ENCODE data around the gene DMKN. TPM values are rescaled to one million over a fixed set of nuclear protein-coding genes. Genes with fewer than 3 reads are reported as not detected.

DMKN gene
- total and polyA plus RNA-seq, 2 of the 4 experiments (the other 2 are of a cell fraction) = 0.36 to 2.4 TPM

- Histone ChIP-seq H3K4ac (ENCODE audit: low read depth, low read length) (no peak overlapping the region), H2BK120ac (ENCODE audit: low read depth, low read length) (no peak overlapping the region), H2BK15ac (ENCODE audit: low read depth, low read length) (no peak overlapping the region), H3K14ac (replicated peaks; ENCODE audit: low read depth, low read length) (no peak overlapping the region), H3K9me1 (ENCODE audit: insufficient read depth, low read length) (peaks cover 9% of the 10 kb centered on the region; the same call in 1 of the 2 replicates), H3K27ac (ENCODE audit: insufficient read depth, low read length) (no peak overlapping the region), H3K9ac (ENCODE audit: low read depth, low read length) (no peak overlapping the region), H2BK5ac (ENCODE audit: low read depth, low read length, poor library complexity, severe bottlenecking) (no peak overlapping the region), H2BK20ac (ENCODE audit: low read depth, low read length) (no peak overlapping the region), H4K20me1 (ENCODE audit: insufficient read depth, low read length) (no peaks in the 10 kb centered on the region), H3K4me3 (ENCODE audit: insufficient read depth, low read depth, low read length) (no peak overlapping the region), H2AK9ac (replicated peaks; ENCODE audit: low read depth, low read length, poor library complexity) (no peak overlapping the region), H4K91ac (ENCODE audit: insufficient read depth, low read depth, low read length) (no peak overlapping the region), H2AFZ (replicated peaks; ENCODE audit: low read length, poor library complexity) (no peak overlapping the region), H3K23ac (ENCODE audit: low read depth, low read length) (no peak overlapping the region), H3K27me3 (ENCODE audit: control insufficient read depth, insufficient read depth, low read length) (no peaks in the 10 kb centered on the region), H3K18ac (ENCODE audit: low read depth, low read length) (no peak overlapping the region), H3K4me2 (ENCODE audit: low read depth, low read length) (no peak overlapping the region), H3K9me3 (ENCODE audit: control insufficient read depth, insufficient read depth, low read length) (no peaks in the 10 kb centered on the region), H4K8ac (ENCODE audit: low read depth in 2 of 2, low read length in 2 of 2) (no peak overlapping the region), H3K79me1 (ENCODE audit: low read depth in 1 of 2, low read length in 2 of 2) (peaks cover 15 to 25% of the 10 kb centered on the region in 2 experiments), H3K4me1 (ENCODE audit: control insufficient read depth, insufficient read depth, low read length) (peaks cover 5% of the 10 kb centered on the region), H2AK5ac (ENCODE audit: low read depth, low read length) (no peak overlapping the region), H4K5ac (ENCODE audit: low read depth, low read length) (no peak overlapping the region), H3K56ac (ENCODE audit: extremely low read depth, insufficient read depth, low read length) (no peak overlapping the region), H3K36me3 (ENCODE audit: control insufficient read depth, insufficient read depth, low read length) (peaks cover 2% of the 10 kb centered on the region; the same call in 1 of the 2 replicates)
- POLR2A ChIA-PET (ENCODE audit: unreplicated experiment) = no interaction called here
- DNase-seq (no peak), ATAC-seq (ENCODE audit: low read depth) (no peak)
- 93% methylated on average over 3 of the region's 7 CpGs; no CpG with 5 or more reads in 1 of the 2 experiments for WGBS, 2 experiments (ENCODE audit: extremely low coverage in 2 of 2, insufficient read length in 1 of 2)
- in situ Hi-C loops (cut with MboI; ENCODE audit: low sequenced_read_pairs) = no loop called here
- CTCF ChIA-PET = no interaction called here
- intact Hi-C loops (cut with micrococcal nuclease) = no loop called here
- dilution Hi-C loops (cut with HindIII; ENCODE audit: low sequenced_read_pairs, unreplicated experiment) = no loop called here
- no TSS peak for BruUV-seq (replicated peaks)
- no peak for TF ChIP-seq CEBPB (IDR thresholded peaks at IDR 0.05; ENCODE audit: low read depth, low read length)
- no peak for TF ChIP-seq MAFK (IDR thresholded peaks at IDR 0.05; ENCODE audit: low read depth, low read length)
- no peak for TF ChIP-seq MXI1 (IDR thresholded peaks at IDR 0.05; ENCODE audit: borderline replicate concordance, low read depth, low read length)
- TF ChIP-seq RCOR1 (IDR thresholded peaks at IDR 0.05; ENCODE audit: insufficient replicate concordance, low read length) = no peak
- no peak for TF ChIP-seq CTCF (conservative IDR thresholded peaks at IDR 0.05; ENCODE audit: low read depth, low read length)
- no peak for TF ChIP-seq SMC3 (IDR thresholded peaks at IDR 0.05; ENCODE audit: low read depth, low read length)
- TF ChIP-seq NFE2L2 (IDR thresholded peaks at IDR 0.05; ENCODE audit: low read depth, low read length) = no peak
- no peak for TF ChIP-seq FOS (IDR thresholded peaks at IDR 0.05; ENCODE audit: low read depth, low read length)
- no peak for TF ChIP-seq BHLHE40 (IDR thresholded peaks at IDR 0.05; ENCODE audit: low read depth, low read length)
- no peak for TF ChIP-seq CHD1 (IDR thresholded peaks at IDR 0.05; ENCODE audit: low read depth, low read length)
- no peak for TF ChIP-seq RFX5 (IDR thresholded peaks at IDR 0.05; ENCODE audit: low read depth, low read length)
- no peak for TF ChIP-seq ELK1 (IDR thresholded peaks at IDR 0.05; ENCODE audit: borderline replicate concordance, low read depth, low read length)
- no peak for TF ChIP-seq POLR2A (IDR thresholded peaks at IDR 0.05; ENCODE audit: low read depth, low read length)
Observed at GRCh38 chr19:35540356-35540927, 27.0 kb upstream of the DMKN start.

Measured in IMR-90 (cell line).